A549 (cell line): ENCODE results near the gene CACFD1. TPM values are rescaled to one million over a fixed set of nuclear protein-coding genes. Genes with fewer than 3 reads are reported as not detected.

Experiments
- ATAC-seq, 2 experiments: fragments of 200-7000 bp in 1 of 2; fragments of >200 bp in 1 of 2; cut with Nextera tagmentation in 1 of 2; cut with Tn5 transposase in 1 of 2; 3 replicates each; pipeline versions ENCODE4 v1.8.0 to v1.9.1; 2018 to 2020; ENCODE audit warnings: mild to moderate bottlenecking in 1 of 2, moderate library complexity in 1 of 2
- CTCF ChIA-PET: fragments of 300-600 bp; sonication (Branson Sonifier 250); formaldehyde crosslinking; extraction: SDS; loops from one replicate; lab custom pipeline; 2021; ENCODE audit warnings: antibody characterized with exemption, inconsistent platforms; lab: Yijun Ruan, JAX
- POLR2A ChIA-PET: fragments of 350-600 bp; formaldehyde crosslinking; extraction: SDS; loops from one replicate; lab custom pipeline; 2021; ENCODE audit warnings: antibody characterized with exemption, inconsistent platforms; lab: Yijun Ruan, JAX
- DNase-seq, 2 experiments: peaks; one replicate each; pipeline versions ENCODE4 v3.0.0 to v3.0.0-alpha.2; 2011 to 2016; ENCODE audit warnings: low read depth in 1 of 2, low spot score in 1 of 2
- FAIRE-seq: peaks from 2 replicates; lab custom pipeline; 2011; peaks lifted over from hg19 to GRCh38; lab: Jason Lieb, UNC
- H3K27ac ChIP-seq, 2 experiments: fragments of >200 bp; sonication (Bioruptor Twin); formaldehyde crosslinking; 3 replicates each; pipeline ENCODE4 v1.5.1; 2016 to 2017
- H3K4me1 ChIP-seq: fragments of >200 bp; sonication (Bioruptor Twin); formaldehyde crosslinking; 3 replicates; pipeline ENCODE4 v1.6.1; 2016
- H3K4me2 ChIP-seq: fragments of >200 bp; sonication (Bioruptor Twin); formaldehyde crosslinking; 3 replicates; pipeline ENCODE4 v1.6.1; 2016
- H3K4me3 ChIP-seq: fragments of >200 bp; sonication (Bioruptor Twin); formaldehyde crosslinking; 3 replicates; pipeline ENCODE4 v1.5.1; 2016
- H3K9me3 ChIP-seq: fragments of >200 bp; sonication (Bioruptor Twin); formaldehyde crosslinking; 3 replicates; pipeline ENCODE4 v1.6.1; 2016
- ATOH8 ChIP-seq: fragments of 250-450 bp; sonication (Bioruptor Pico); IDR thresholded peaks from 2 replicates; pipeline ENCODE4 v1.5.0; 2020; ENCODE audit warnings: low read depth, mild to moderate bottlenecking, moderate library complexity
- BCL3 ChIP-seq: fragments of >200 bp; sonication (Bioruptor Twin); formaldehyde crosslinking; IDR thresholded peaks from 3 replicates; pipeline ENCODE4 v1.6.1; 2016
- CBX8 ChIP-seq: fragments of 200-600 bp; sonication (generic); IDR thresholded peaks from 2 replicates; pipeline ENCODE4 v1.6.1; 2016
- CEBPB ChIP-seq, 2 experiments: fragments of >200 bp in 1 of 2; sonication (Bioruptor Twin) in 1 of 2; formaldehyde crosslinking in 1 of 2; IDR thresholded peaks; 2 replicates each; pipeline ENCODE4 v1.6.1; 2012 to 2016
- CTCF ChIP-seq: fragments of >200 bp; sonication (Bioruptor Twin); formaldehyde crosslinking; IDR thresholded peaks from 3 replicates; pipeline ENCODE4 v1.5.1; 2016
- EHF ChIP-seq: fragments of 250-450 bp; sonication (Bioruptor Pico); IDR thresholded peaks from 2 replicates; pipeline ENCODE4 v1.5.0; 2020; ENCODE audit warnings: mild to moderate bottlenecking
- EHMT2 ChIP-seq: fragments of 200-600 bp; sonication (generic); IDR thresholded peaks from 2 replicates; pipeline ENCODE4 v1.6.1; 2016; ENCODE audit warnings: antibody characterized with exemption, low read depth, mild to moderate bottlenecking, moderate library complexity
- HDAC2 ChIP-seq: fragments of 200-600 bp; sonication (generic); IDR thresholded peaks from 2 replicates; pipeline ENCODE4 v1.6.1; 2016
- KDM5A ChIP-seq: fragments of 200-600 bp; sonication (generic); IDR thresholded peaks from 2 replicates; pipeline ENCODE4 v1.6.1; 2016; ENCODE audit warnings: antibody characterized with exemption, mild to moderate bottlenecking
- MAZ ChIP-seq: fragments of 150-350 bp; IDR thresholded peaks from 2 replicates; pipeline ENCODE4 v1.6.1; 2014; ENCODE audit warnings: antibody characterized with exemption, low read depth, low read length, borderline replicate concordance
- MYC ChIP-seq: IDR thresholded peaks from 2 replicates; pipeline ENCODE4 v1.6.1; 2012; ENCODE audit warnings: mild to moderate bottlenecking, inconsistent platforms, low read length, improper control_type of control experiment, borderline replicate concordance
- RARB ChIP-seq: fragments of 250-450 bp; sonication (Bioruptor Pico); IDR thresholded peaks from 2 replicates; pipeline ENCODE4 v1.8.0; 2021; ENCODE audit warnings: mild to moderate bottlenecking, moderate library complexity
- REST ChIP-seq: fragments of 200-600 bp; sonication (generic); IDR thresholded peaks from 2 replicates; pipeline ENCODE4 v1.6.1; 2016; ENCODE audit warnings: antibody characterized with exemption, mild to moderate bottlenecking, moderate library complexity
- RNF2 ChIP-seq: fragments of 200-600 bp; sonication (generic); IDR thresholded peaks from 2 replicates; pipeline ENCODE4 v1.6.1; 2016; ENCODE audit warnings: low read depth, mild to moderate bottlenecking, antibody characterized with exemption, moderate library complexity, borderline replicate concordance
- ZFP36 ChIP-seq: fragments of 450-650 bp; IDR thresholded peaks from 2 replicates; pipeline ENCODE4 v1.6.1; 2014; ENCODE audit warnings: borderline replicate concordance; ENCODE audit not compliant: partially characterized antibody
- WGBS: methylation state at CpG from one replicate; pipeline ENCODE4 v1.1.6; 2017; ENCODE audit errors: missing lambda C conversion rate; 5-methylcytosine and 5-hydroxymethylcytosine counted together
- polyA plus RNA-seq, 4 experiments: library from polyadenylated mRNA; depleted of rRNA in 3 of 4; stranded (reverse); fragments of >200 nt; fragmentation: RNase III in 1 of 4; extraction: RNeasy Plus Mini Kit Qiagen cat#74134 plus additional on column Dnase treatment in 1 of 4; gene quantifications; 2 replicates in 3 of 4; 3 replicates in 1 of 4; pipeline ENCODE4 v1.2.3, GENCODE V29; 2011 to 2017

Gene CACFD1
- polyA plus RNA-seq, 2 of the 4 experiments (the other 2 are of a cell fraction), result 5.0 to 8.0 TPM

GRCh38 chr9:133455936-133456335, 3.8 kb upstream of the CACFD1 start:
- FAIRE-seq, result no peak
- Histone ChIP-seq H3K4me2 (no peak overlapping the region), H3K4me1 (peaks cover 11% of the 10 kb centered on the region), H3K27ac (no peak overlapping the region), H3K4me3 (no peak overlapping the region), H3K9me3 (no peaks in the 10 kb centered on the region)
- TF ChIP-seq CBX8 (no peak), ATOH8 (CRISPR knock-in tag) (no peak), EHF (CRISPR knock-in tag) (no peak), KDM5A (no peak)
- POLR2A ChIA-PET, result no interaction called here
- no peak for ATAC-seq
- no peak for DNase-seq
- CTCF ChIA-PET, result interaction anchor here (0.9 to 12.2 kb wide), 5 partner anchors 25 to 287 kb away, joined by 3 to 58 read pairs (median 4); no protein-coding TSS in a partner anchor
- 75% methylated on average over 8 of the region's 11 CpGs for WGBS

GRCh38 chr9:133456409-133456808, 3.4 kb upstream of the CACFD1 start:
- Histone ChIP-seq H3K9me3 (no peaks in the 10 kb centered on the region), H3K4me2 (no peak overlapping the region), H3K4me1 (peaks cover 16% of the 10 kb centered on the region), H3K27ac (no peak overlapping the region), H3K4me3 (no peak overlapping the region)
- CTCF ChIA-PET, result interaction anchor here (0.9 to 12.2 kb wide), 2 partner anchors 30 to 50 kb away, joined by 3 to 58 read pairs; no protein-coding TSS in a partner anchor
- WGBS, result 79% methylated on average over 9 of the region's 9 CpGs
- POLR2A ChIA-PET, result no interaction called here
- DNase-seq, result peak in 1 of 2 experiments; percentile 44
- no peak for TF ChIP-seq MAZ
- no peak for TF ChIP-seq CBX8
- no peak for TF ChIP-seq MYC
- no peak for TF ChIP-seq ATOH8 (CRISPR knock-in tag)
- TF ChIP-seq EHF (CRISPR knock-in tag), result no peak
- TF ChIP-seq EHMT2, result no peak
- no peak for TF ChIP-seq ZFP36
- no peak for TF ChIP-seq REST
- TF ChIP-seq HDAC2, result no peak
- TF ChIP-seq RNF2, result no peak
- no peak for TF ChIP-seq CEBPB (IDR thresholded peaks at IDR 0.05)
- TF ChIP-seq RARB (CRISPR knock-in tag), result no peak
- TF ChIP-seq BCL3, result no peak
- no peak for TF ChIP-seq CTCF
- no peak for ATAC-seq
- no peak for FAIRE-seq
